Right lobe of liver (tissue), 4 donors: Measurements from ENCODE around the gene CACNA2D2.

Experiments used
- CTCF ChIP-seq, 4 donors: fragments of 200-600 bp in 3 of 4; fragments of 450-650 bp in 1 of 4; IDR thresholded peaks; one replicate each; pipeline versions ENCODE4 v1.5.1 to v1.8.0; 2016 to 2022; ENCODE audit warnings: antibody characterized with exemption in 4 of 4, mild to moderate bottlenecking in 2 of 4
- POLR2A ChIP-seq: fragments of 450-650 bp; IDR thresholded peaks from one replicate; pipeline ENCODE4 v1.6.1; 2017; ENCODE audit warnings: antibody characterized with exemption, mild to moderate bottlenecking
- donor health status: DM: no; HTN: no; CAD: no.
- donor health status: DM: no; HTN: no; CAD: no.
- donor health status: DM: no; HTN: yes; CAD: no.

DNA sequence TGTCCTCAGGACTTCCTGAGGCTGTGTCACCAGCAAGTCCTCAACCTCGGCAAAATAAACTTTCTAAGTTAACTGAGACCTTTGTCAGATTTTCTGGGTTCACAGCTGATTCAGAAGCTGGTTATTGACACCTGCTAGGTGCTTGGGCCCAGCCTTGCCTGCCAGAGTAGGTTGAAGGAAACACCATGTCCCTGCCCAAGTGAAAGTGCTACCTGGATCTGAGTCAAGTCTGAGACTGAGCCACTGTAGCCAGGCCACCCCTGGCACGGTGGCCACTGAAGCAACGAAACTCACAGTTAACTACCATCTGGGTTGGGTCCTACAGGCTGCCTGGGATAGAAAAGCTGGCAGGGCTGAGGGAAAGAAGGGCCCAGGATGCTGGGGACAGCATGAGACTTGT lies 189.1 kb downstream of the CACNA2D2 start:
- no peak for TF ChIP-seq POLR2A
- TF ChIP-seq CTCF (IDR thresholded peaks at IDR 0.05): no peak
